OCI-LY1 (cell line): Measurements from ENCODE around the gene SCTR.

Source experiments
- H2AFZ ChIP-seq: fragments of 200-600 bp; sonication (generic), shearing (Covaris generic); 2 replicates; pipeline ENCODE4 v1.6.0; 2014; ENCODE audit warnings: antibody characterized with exemption, mild to moderate bottlenecking, low read length
- H3F3A ChIP-seq: fragments of 200-600 bp; sonication (generic), shearing (Covaris generic); 2 replicates; pipeline ENCODE4 v1.6.0; 2014; ENCODE audit warnings: mild to moderate bottlenecking, antibody characterized with exemption, low read length, moderate library complexity; ENCODE audit not compliant: insufficient read depth
- H3K27ac ChIP-seq: fragments of 200-600 bp; sonication (generic); 2 replicates; pipeline ENCODE4 v1.5.1; 2014; ENCODE audit warnings: low read length, mixed run types, mild to moderate bottlenecking, low read depth; ENCODE audit not compliant: poor library complexity, severe bottlenecking
- H3K27me3 ChIP-seq: fragments of 200-600 bp; sonication (generic); 2 replicates; pipeline ENCODE4 v1.6.0; 2014; ENCODE audit warnings: antibody characterized with exemption, mild to moderate bottlenecking, low read length, moderate library complexity; ENCODE audit not compliant: insufficient read depth
- H3K36me3 ChIP-seq: fragments of 200-600 bp; sonication (generic); 2 replicates; pipeline ENCODE4 v1.6.1; 2014; ENCODE audit warnings: mild to moderate bottlenecking, antibody characterized with exemption, low read length, moderate library complexity, mixed read lengths; ENCODE audit not compliant: insufficient read depth
- H3K4me1 ChIP-seq: fragments of 200-600 bp; sonication (generic); 2 replicates; pipeline ENCODE4 v1.5.1; 2014; ENCODE audit warnings: mild to moderate bottlenecking, low read length, moderate library complexity; ENCODE audit not compliant: insufficient read depth, severe bottlenecking
- H3K4me2 ChIP-seq: fragments of 200-600 bp; sonication (generic), shearing (Covaris generic); 2 replicates; pipeline ENCODE4 v1.6.1; 2014; ENCODE audit warnings: low read length
- H3K4me3 ChIP-seq: fragments of 200-600 bp; sonication (generic); 2 replicates; pipeline ENCODE4 v1.5.1; 2014; ENCODE audit warnings: low read length, low read depth, mild to moderate bottlenecking, mixed read lengths; ENCODE audit not compliant: poor library complexity, severe bottlenecking
- H3K79me2 ChIP-seq: fragments of 200-600 bp; shearing (Covaris generic); 2 replicates; pipeline ENCODE4 v1.6.1; 2016; ENCODE audit warnings: mixed run types, low read length, mixed read lengths; ENCODE audit not compliant: insufficient read depth
- H3K9ac ChIP-seq: fragments of 200-600 bp; sonication (generic), shearing (Covaris generic); 2 replicates; pipeline ENCODE4 v1.6.1; 2014; ENCODE audit warnings: mild to moderate bottlenecking, low read length, mixed read lengths
- H3K9me2 ChIP-seq: fragments of 200-600 bp; sonication (generic), shearing (Covaris generic); 2 replicates; pipeline ENCODE4 v1.6.1; 2014; ENCODE audit warnings: low read depth, mild to moderate bottlenecking, low read length, mixed read lengths
- H3K9me3 ChIP-seq: fragments of 200-600 bp; shearing (Covaris generic); 2 replicates; pipeline ENCODE4 v1.6.1; 2014; ENCODE audit warnings: low read length, mixed read lengths
- H4K20me1 ChIP-seq: fragments of 200-600 bp; sonication (generic), shearing (Covaris generic); 2 replicates; pipeline ENCODE4 v1.6.0; 2016; ENCODE audit warnings: mild to moderate bottlenecking, low read length; ENCODE audit not compliant: insufficient read depth
- CTCF ChIP-seq: fragments of 200-600 bp; sonication (generic), shearing (Covaris generic); IDR thresholded peaks from 2 replicates; pipeline ENCODE4 v1.5.1; 2017; ENCODE audit warnings: mild to moderate bottlenecking, antibody characterized with exemption, low read length, moderate library complexity, mixed read lengths
- EZH2 ChIP-seq: fragments of 200-600 bp; sonication (generic), shearing (Covaris generic); IDR thresholded peaks from 2 replicates; pipeline ENCODE4 v1.8.0; 2017; ENCODE audit warnings: borderline replicate concordance, mixed run types, mild to moderate bottlenecking, antibody characterized with exemption, low read length, moderate library complexity, mixed read lengths

Gene SCTR

DNA sequence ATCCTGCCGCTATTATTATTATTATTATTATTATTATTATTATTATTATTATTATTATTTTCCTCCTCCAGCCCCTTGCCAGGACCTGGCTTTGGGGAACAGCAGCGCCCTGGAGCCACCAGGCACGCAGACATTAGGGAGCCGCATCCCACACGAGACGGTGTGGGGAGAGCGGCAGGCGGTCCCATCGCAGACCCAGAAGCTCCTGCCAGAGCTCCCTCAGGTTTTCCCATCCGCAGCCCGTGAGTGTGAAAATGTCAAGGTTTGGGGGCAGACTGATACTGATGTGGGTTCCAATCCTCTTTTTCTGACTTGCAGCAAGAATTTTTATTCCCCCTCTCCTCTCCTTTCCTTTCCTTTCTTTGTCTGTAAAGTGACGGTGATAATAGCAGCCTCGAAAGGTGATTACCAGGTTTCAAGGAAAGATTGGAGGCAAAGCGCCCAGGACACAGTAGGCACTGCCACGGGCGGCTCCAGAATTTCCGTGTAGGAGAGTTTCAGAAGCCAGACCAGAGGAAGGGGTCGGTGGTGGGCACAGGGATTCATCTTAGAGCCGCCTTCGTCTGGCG is 816 bp downstream of the SCTR start:
- Histone ChIP-seq H3F3A (no peaks in the 10 kb centered on the region), H3K9me2 (no peaks in the 10 kb centered on the region), H4K20me1 (no peaks in the 10 kb centered on the region), H3K27me3 (no peaks in the 10 kb centered on the region), H3K36me3 (no peaks in the 10 kb centered on the region), H3K4me1 (no peaks in the 10 kb centered on the region), H3K4me3 (no peak overlapping the region), H3K27ac (no peak overlapping the region), H3K9ac (no peak overlapping the region), H3K4me2 (no peak overlapping the region), H3K79me2 (no peaks in the 10 kb centered on the region), H3K9me3 (no peaks in the 10 kb centered on the region), H2AFZ (no peak overlapping the region)
- TF ChIP-seq CTCF (no peak), EZH2 (no peak)

GRCh38 chr2:119522671-119523070 is 1.6 kb downstream of the SCTR start:
- H4K20me1 ChIP-seq, result no peaks in the 10 kb centered on the region
- no peaks in the 10 kb centered on the region for H3K4me1 ChIP-seq
- no peaks in the 10 kb centered on the region for H3K36me3 ChIP-seq
- no peak for TF ChIP-seq CTCF
- TF ChIP-seq EZH2, result no peak
- no peaks in the 10 kb centered on the region for H3K9me2 ChIP-seq
- no peak overlapping the region for H3K27ac ChIP-seq
- no peaks in the 10 kb centered on the region for H3K79me2 ChIP-seq
- H3K4me3 ChIP-seq, result no peak overlapping the region
- H2AFZ ChIP-seq, result no peak overlapping the region
- no peak overlapping the region for H3K9ac ChIP-seq
- H3K4me2 ChIP-seq, result no peak overlapping the region
- H3K9me3 ChIP-seq, result no peaks in the 10 kb centered on the region
- no peaks in the 10 kb centered on the region for H3K27me3 ChIP-seq
- H3F3A ChIP-seq, result no peaks in the 10 kb centered on the region

- Histone ChIP-seq H3K79me2 (no peaks in the 10 kb centered on the region), H3K9me3 (no peaks in the 10 kb centered on the region), H3K4me1 (no peaks in the 10 kb centered on the region), H2AFZ (no peak overlapping the region), H3K27me3 (no peaks in the 10 kb centered on the region), H3K27ac (no peak overlapping the region), H3K4me2 (no peak overlapping the region), H3K9ac (no peak overlapping the region), H3K4me3 (no peak overlapping the region), H3F3A (no peaks in the 10 kb centered on the region), H4K20me1 (no peaks in the 10 kb centered on the region), H3K9me2 (no peaks in the 10 kb centered on the region), H3K36me3 (no peaks in the 10 kb centered on the region)
- TF ChIP-seq EZH2 (no peak), CTCF (no peak)
These were observed 2.7 kb downstream of the SCTR start for GRCh38 chr2:119521433-119522050.
